Motor neuron (in vitro differentiated cells): Measurements from ENCODE around the gene MYH1. TPM values are rescaled to one million over a fixed set of nuclear protein-coding genes. Genes with fewer than 3 reads are reported as not detected.

ENCODE experiments used
- ATAC-seq, 8 experiments: fragments of 200-7000 bp; cut with Tn5 transposase; replicated peaks in 6 of 8; 2 replicates each; pipeline ENCODE4 v1.8.0; 2021; ENCODE audit warnings: mild to moderate bottlenecking in 8 of 8, moderate library complexity in 8 of 8
- H3K27ac ChIP-seq, 2 donors: fragments of 250-450 bp; sonication (Bioruptor Pico); 2 replicates each; pipeline ENCODE4 v1.9.0; 2021; ENCODE audit warnings: antibody characterized with exemption in 2 of 2, mild to moderate bottlenecking in 2 of 2, moderate library complexity in 1 of 2
- H3K4me1 ChIP-seq, 2 donors: fragments of 250-450 bp; sonication (Bioruptor Pico); replicated peaks in 1 of 2; 2 replicates each; pipeline ENCODE4 v1.6.1; 2021; ENCODE audit warnings: antibody characterized with exemption in 2 of 2, mild to moderate bottlenecking in 2 of 2, moderate library complexity in 1 of 2
- H3K4me3 ChIP-seq, 5 donors: fragments of 250-450 bp; sonication (Bioruptor Pico); 2 replicates each; pipeline ENCODE4 v1.9.0; 2021; ENCODE audit warnings: antibody characterized with exemption in 5 of 5, mild to moderate bottlenecking in 5 of 5, moderate library complexity in 4 of 5
- WGBS, 10 experiments: fragments of 450-650 bp; shearing (Covaris generic); methylation state at CpG; one replicate each; pipeline ENCODE4 v1.0.0; 2022; 5-methylcytosine and 5-hydroxymethylcytosine counted together
- in situ Hi-C, 9 experiments: fragments of 400-800 bp; cut with MboI; loops; one replicate each; pipeline ENCODE4 v1.15.0; 2021; ENCODE audit warnings: low sequenced_read_pairs in 9 of 9, low pct_unique_long_range_greater_than_20kb in 2 of 9; ENCODE audit not compliant: unreplicated experiment in 9 of 9
- total RNA-seq, 8 experiments: library from RNA; unstranded; fragments of 300-600 nt; gene quantifications; 2 replicates each; pipeline versions ENCODE4 v1.2.3 to v1.2.4, GENCODE V29; 2022

MYH1 gene
- total RNA-seq, 8 experiments from 2014 or later = 0.04 to 0.09 TPM; not detected in 6

DNA sequence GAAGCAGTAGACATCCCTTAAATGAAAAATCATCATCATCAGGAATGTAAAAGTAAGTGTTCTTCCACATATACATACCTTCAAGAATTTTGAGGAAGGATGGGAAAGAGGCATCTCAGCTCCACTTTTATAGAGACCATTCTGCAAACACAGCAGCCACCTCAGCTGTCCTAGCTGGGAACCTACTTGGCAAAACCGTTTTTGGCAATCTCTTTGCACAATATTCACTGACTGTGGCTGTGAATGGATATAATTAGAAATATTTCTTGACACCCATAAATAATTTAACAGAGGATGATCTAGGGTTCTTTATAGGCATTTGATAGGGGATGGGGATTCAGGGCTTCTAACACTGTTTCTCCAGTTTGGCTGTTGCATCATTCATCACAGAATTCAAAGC is 48.9 kb downstream of the MYH1 start, which contains the start of gene MYH4:
Gene MYH4, minus strand, starts transcription at position 101 of the 400 bp plus-strand sequence. CDS start 2,814 bp downstream, outside the sequence.
- no peak for ATAC-seq
- WGBS, 10 experiments = 0 to 50% (median 25%) methylated on average over 1 of the region's 1 CpG; no CpG with 5 or more reads in 4 of the 10 experiments
- H3K27ac ChIP-seq = no peak within 1 kb of the TSS
- in situ Hi-C loops = no loop called here
- no peak within 1 kb of the TSS for H3K4me3 ChIP-seq
- no peaks in the 10 kb centered on the region for H3K4me1 ChIP-seq

- ATAC-seq = no peak
- in situ Hi-C loops = no loop called here
- Histone ChIP-seq H3K4me3 (no peak overlapping the region), H3K4me1 (no peaks in the 10 kb centered on the region), H3K27ac (no peak overlapping the region)
- WGBS, 10 experiments = 0 to 85% (median 69%) methylated on average over 1 to 4 of the region's 4 CpGs; no CpG with 5 or more reads in 2 of the 10 experiments
Measured at GRCh38 chr17:10463402-10463801, 54.9 kb downstream of the MYH1 start.

DNA sequence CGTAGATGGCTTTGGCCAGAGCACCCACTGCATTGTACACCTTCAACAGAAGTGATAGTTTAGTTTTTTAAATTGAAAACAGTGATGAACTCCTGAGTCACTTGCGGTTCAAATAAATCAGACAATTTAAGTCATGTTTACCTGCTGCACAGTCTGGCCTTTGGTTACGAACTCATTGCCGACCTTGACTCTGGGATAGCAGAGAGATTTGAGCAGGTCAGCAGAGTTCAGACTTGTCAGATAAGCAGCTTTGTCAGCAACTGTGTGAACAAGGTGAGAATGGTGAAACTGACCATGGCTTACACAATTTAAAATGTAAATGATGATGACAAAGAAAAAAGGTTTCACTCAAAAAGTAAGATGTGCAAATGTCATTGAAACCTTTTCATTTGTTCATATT is 58.3 kb downstream of the MYH1 start:
- in situ Hi-C loops = no loop called here
- ATAC-seq = no peak
- no peaks in the 10 kb centered on the region for H3K4me1 ChIP-seq
- 0 to 100% (median 86%) methylated on average over 1 to 4 of the region's 4 CpGs; no CpG with 5 or more reads in 2 of the 10 experiments for WGBS, 10 experiments
- H3K27ac ChIP-seq = no peak overlapping the region
- no peak overlapping the region for H3K4me3 ChIP-seq

GRCh38 chr17:10458701-10459100 is 59.6 kb downstream of the MYH1 start:
- no peaks in the 10 kb centered on the region for H3K4me1 ChIP-seq
- 0 to 83% (median 49%) methylated on average over 1 to 3 of the region's 3 CpGs; no CpG with 5 or more reads in 1 of the 10 experiments for WGBS, 10 experiments
- no peak overlapping the region for H3K4me3 ChIP-seq
- ATAC-seq = no peak
- no peak overlapping the region for H3K27ac ChIP-seq
- in situ Hi-C loops = no loop called here

GRCh38 chr17:10457952-10458351 is 60.4 kb downstream of the MYH1 start:
- H3K27ac ChIP-seq = no peak overlapping the region
- 0 to 33% (median 9%) methylated on average over 1 of the region's 1 CpG; no CpG with 5 or more reads in 2 of the 10 experiments for WGBS, 10 experiments

DNA sequence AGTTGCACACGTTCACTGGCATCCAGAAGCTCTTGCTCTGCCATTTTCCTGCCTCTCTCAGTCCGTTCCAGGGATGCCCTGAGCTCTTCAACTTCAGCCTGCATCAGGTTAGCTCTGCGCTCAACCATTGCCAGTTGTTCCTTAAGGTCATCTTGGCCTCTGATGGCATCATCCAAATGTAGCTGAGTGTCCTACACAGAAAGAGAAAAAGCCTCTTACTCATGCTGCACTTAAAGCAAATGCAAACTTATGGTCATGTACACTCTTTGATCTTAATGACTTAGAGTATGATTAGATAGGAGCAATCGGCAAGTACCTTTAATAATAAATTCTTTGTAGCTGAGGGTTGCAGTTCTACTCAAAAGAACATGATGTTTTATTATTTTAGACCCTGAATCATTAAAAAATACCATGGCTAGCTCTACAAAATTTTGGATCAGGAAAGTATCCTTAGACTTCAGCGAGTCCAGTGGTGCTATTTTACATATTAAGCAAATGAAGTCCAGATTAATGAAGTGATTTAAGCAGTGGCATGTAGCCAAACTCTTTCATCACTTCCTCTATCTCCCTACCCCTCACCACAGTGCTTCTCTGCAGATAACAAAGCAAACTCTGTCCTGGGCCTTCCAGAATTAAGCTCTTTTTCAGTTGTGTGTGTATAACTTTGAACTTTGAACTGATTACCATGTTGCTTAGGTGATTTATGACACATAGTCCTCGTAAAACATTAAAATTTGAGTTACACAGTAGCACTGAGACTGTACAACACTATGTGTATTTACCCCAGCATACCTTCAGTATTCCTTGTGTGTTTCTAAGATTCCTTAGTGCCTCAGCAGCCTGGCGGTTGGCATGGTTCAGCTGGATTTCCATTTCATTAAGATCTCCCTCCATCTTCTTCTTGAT is 71.1 kb downstream of the MYH1 start:
- in situ Hi-C loops = no loop called here
- 13 to 95% (median 68%) methylated on average over 2 to 7 of the region's 7 CpGs; no CpG with 5 or more reads in 1 of the 10 experiments for WGBS, 10 experiments
- no peak overlapping the region for H3K4me3 ChIP-seq
- ATAC-seq = no peak
- H3K27ac ChIP-seq = no peak overlapping the region
- no peaks in the 10 kb centered on the region for H3K4me1 ChIP-seq

More at GRCh38 chr17:10457952-10458351, 60.4 kb downstream of the MYH1 start:
- Histone ChIP-seq H3K4me3 (no peak overlapping the region), H3K4me1 (no peaks in the 10 kb centered on the region)
- ATAC-seq = no peak
- in situ Hi-C loops = no loop called here

Other genes starting within 250 kb of the MYH1 start
- gene MYH13, start 145.5 kb downstream of the MYH1 start, total RNA-seq = under 1 TPM in 1 of 8 experiments, not detected in 7; 0.09 TPM
- under 1 TPM in 3 of 8 experiments, not detected in 5; under 0.01 to 0.19 (median 0.17) TPM for gene MYH8, start 96.6 kb downstream of the MYH1 start, total RNA-seq
- under 1 TPM in 1 of 8 experiments, not detected in 7; 0.05 TPM for gene MYH4, start 49.0 kb downstream of the MYH1 start, total RNA-seq
- under 1 TPM in 4 of 8 experiments, not detected in 4; 0.05 to 0.29 (median 0.09) TPM for gene MYH2, start 31.1 kb upstream of the MYH1 start, total RNA-seq
- gene MYH3, start 138.8 kb upstream of the MYH1 start, total RNA-seq = 1 to 10 TPM in 7 of 8 experiments, under 1 TPM in 1; 0.94 to 4.2 (median 1.6) TPM
- gene SCO1, start 179.0 kb upstream of the MYH1 start, total RNA-seq = 10 to 100 TPM; 15.0 to 45.2 (median 20.9) TPM
- 10 to 100 TPM; 10.0 to 18.5 (median 16.6) TPM for gene ADPRM, start 179.1 kb upstream of the MYH1 start, total RNA-seq
- gene TMEM220, start 211.5 kb upstream of the MYH1 start, total RNA-seq = 10 to 100 TPM in 2 of 8 experiments, 1 to 10 TPM in 6; 1.1 to 18.7 (median 1.9) TPM